Left ventricle myocardium inferior (tissue), 1 donor: ENCODE data around the gene OR1F1. TPM values are rescaled to one million over a fixed set of nuclear protein-coding genes. Genes with fewer than 3 reads are reported as not detected.
"Not testable (repeated sequence)": the region's sequence is repeated elsewhere in the genome, so short reads cannot be mapped to it uniquely, and the experiment has no call there.

Experiments used
- DNase-seq: peaks from one replicate; pipeline ENCODE4 v3.0.0-alpha.2; 2020
- H3K27ac ChIP-seq: fragments of 200-600 bp; replicated peaks from 2 replicates; pipeline ENCODE4 v1.8.0; 2021
- H3K27me3 ChIP-seq: fragments of 200-600 bp; 2 replicates; pipeline ENCODE4 v1.8.0; 2021; ENCODE audit warnings: low read depth
- H3K36me3 ChIP-seq: fragments of 200-600 bp; 2 replicates; pipeline ENCODE4 v1.8.0; 2021
- H3K4me1 ChIP-seq: fragments of 200-600 bp; 2 replicates; pipeline ENCODE4 v1.8.0; 2021
- H3K4me3 ChIP-seq: fragments of 200-600 bp; 2 replicates; pipeline ENCODE4 v1.8.0; 2021; ENCODE audit warnings: mild to moderate bottlenecking, moderate library complexity
- H3K9me3 ChIP-seq: fragments of 200-600 bp; replicated peaks from 2 replicates; pipeline ENCODE4 v1.8.0; 2021
- CTCF ChIP-seq: fragments of 200-600 bp; IDR thresholded peaks from 2 replicates; pipeline ENCODE4 v1.8.0; 2021; ENCODE audit warnings: antibody characterized with exemption, mild to moderate bottlenecking, borderline replicate concordance
- intact Hi-C: fragments of 100-400 bp; cut with micrococcal nuclease; formaldehyde crosslinking; loops from one replicate; pipeline ENCODE4 v1.11.0; 2022
- total RNA-seq: library from RNA; stranded (reverse); fragmentation: NEBNext Ultra II Directional; extraction: Animal tissue kit (Norgen Biotek cat#: 25700); gene quantifications from one replicate; pipeline ENCODE4 v1.2.1, GENCODE V29; 2021
- donor health status: DM: no; HTN: yes; CAD: no; lungs with severe emphysema.

Gene OR1F1
- total RNA-seq, 1 donor from 2014 or later, result not detected

- Histone ChIP-seq H3K9me3 (no peaks in the 10 kb centered on the region), H3K4me3 (no peak overlapping the region), H3K36me3 (no peaks in the 10 kb centered on the region), H3K27me3 (peaks cover 94% of the 10 kb centered on the region), H3K4me1 (peaks cover 16% of the 10 kb centered on the region), H3K27ac (no peak overlapping the region)
- TF ChIP-seq CTCF, result no peak
- no peak for DNase-seq
- intact Hi-C loops, result no loop called here
Measured at GRCh38 chr16:3193221-3194212, 5.5 kb downstream of the OR1F1 start.

- H3K27me3 ChIP-seq, result peaks cover 92% of the 10 kb centered on the region
- H3K9me3 ChIP-seq, result no peaks in the 10 kb centered on the region
- no peaks in the 10 kb centered on the region for H3K36me3 ChIP-seq
- no peak for TF ChIP-seq CTCF
- peaks cover 3% of the 10 kb centered on the region for H3K4me1 ChIP-seq
- intact Hi-C loops, result no loop called here
- no peak for DNase-seq
- no peak overlapping the region for H3K4me3 ChIP-seq
- no peak overlapping the region for H3K27ac ChIP-seq
Measured at GRCh38 chr16:3194792-3195191, 6.8 kb downstream of the OR1F1 start.

GRCh38 chr16:3195975-3196374 is 8.0 kb downstream of the OR1F1 start:
- no peaks in the 10 kb centered on the region for H3K36me3 ChIP-seq
- no peaks in the 10 kb centered on the region for H3K4me1 ChIP-seq
- no peak overlapping the region for H3K4me3 ChIP-seq
- H3K27me3 ChIP-seq, result peaks cover 92% of the 10 kb centered on the region
- H3K9me3 ChIP-seq, result no peaks in the 10 kb centered on the region
- intact Hi-C loops, result no loop called here
- H3K27ac ChIP-seq, result no peak overlapping the region
- no peak for TF ChIP-seq CTCF
- no peak for DNase-seq

- peaks cover 90% of the 10 kb centered on the region for H3K27me3 ChIP-seq
- H3K27ac ChIP-seq, intact Hi-C loops, H3K4me1 ChIP-seq, DNase-seq, H3K9me3 ChIP-seq, H3K4me3 ChIP-seq, H3K36me3 ChIP-seq: not testable (repeated sequence)
Measured at GRCh38 chr16:3197694-3198333, 9.8 kb downstream of the OR1F1 start.

GRCh38 chr16:3198334-3199072 is 10.5 kb downstream of the OR1F1 start:
- H3K4me1 ChIP-seq, result no peaks in the 10 kb centered on the region
- DNase-seq, result no peak
- intact Hi-C loops, result no loop called here
- TF ChIP-seq CTCF, result no peak
- H3K27me3 ChIP-seq, result peaks cover 90% of the 10 kb centered on the region
- H3K27ac ChIP-seq, result no peak overlapping the region
- no peak overlapping the region for H3K4me3 ChIP-seq
- no peaks in the 10 kb centered on the region for H3K36me3 ChIP-seq
- no peaks in the 10 kb centered on the region for H3K9me3 ChIP-seq
